Stimulated activated naive CD8-positive, alpha-beta T cell treated with anti-CD3 and anti-CD28 coated beads, Interleukin-15, amount 100 ng/mL, for 72 hours (primary cell): Measurements from ENCODE around the gene C16orf74.

Source experiments
- ATAC-seq: fragments of 150-1000 bp; cut with Tn5 transposase; 2 replicates; pipeline ENCODE4 v1.10.0; 2021; ENCODE audit warnings: mild to moderate bottlenecking, moderate library complexity
- DNase-seq, 2 donors: peaks; one replicate each; pipeline ENCODE4 v3.0.0; 2021 to 2022
- H3K27ac Mint-ChIP-seq, 2 donors: one replicate each; pipeline ENCODE4 v1.8.0; 2022; ENCODE audit warnings: mild to moderate bottlenecking in 2 of 2, mixed read lengths in 2 of 2, moderate library complexity in 2 of 2
- H3K27me3 Mint-ChIP-seq: one replicate; pipeline ENCODE4 v1.8.0; 2022; ENCODE audit warnings: mixed read lengths
- H3K4me1 Mint-ChIP-seq: one replicate; pipeline ENCODE4 v1.8.0; 2022; ENCODE audit warnings: mild to moderate bottlenecking, mixed read lengths
- H3K4me3 Mint-ChIP-seq, 2 donors: one replicate each; pipeline ENCODE4 v1.8.0; 2022; ENCODE audit warnings: mild to moderate bottlenecking in 2 of 2, mixed read lengths in 2 of 2, moderate library complexity in 1 of 2
- H3K9me3 Mint-ChIP-seq, 2 donors: one replicate each; pipeline ENCODE4 v1.8.0; 2022; ENCODE audit warnings: mixed read lengths in 2 of 2

Gene C16orf74

DNA sequence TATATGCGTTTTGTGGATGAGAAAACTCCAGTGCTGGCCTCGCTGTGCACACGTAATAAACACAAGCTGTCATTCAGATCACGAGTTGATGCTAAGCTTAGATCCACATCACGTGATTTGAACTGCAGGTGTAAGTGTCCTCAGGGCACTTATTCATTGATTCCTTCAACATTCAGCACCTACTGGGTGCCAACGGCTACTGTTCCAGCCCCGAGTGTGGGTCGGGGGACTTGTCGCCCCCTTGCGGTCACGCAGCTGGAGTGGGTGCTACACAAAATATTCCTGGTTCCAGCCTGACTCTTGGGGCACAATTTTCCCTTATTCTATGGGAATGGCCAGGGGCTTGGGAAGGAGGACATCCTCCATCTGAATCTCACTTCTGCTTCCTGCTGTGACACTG lies 32.2 kb downstream of the C16orf74 start:
- H3K4me1 Mint-ChIP-seq: peaks cover 27% of the 10 kb centered on the region
- DNase-seq: no peak

DNA sequence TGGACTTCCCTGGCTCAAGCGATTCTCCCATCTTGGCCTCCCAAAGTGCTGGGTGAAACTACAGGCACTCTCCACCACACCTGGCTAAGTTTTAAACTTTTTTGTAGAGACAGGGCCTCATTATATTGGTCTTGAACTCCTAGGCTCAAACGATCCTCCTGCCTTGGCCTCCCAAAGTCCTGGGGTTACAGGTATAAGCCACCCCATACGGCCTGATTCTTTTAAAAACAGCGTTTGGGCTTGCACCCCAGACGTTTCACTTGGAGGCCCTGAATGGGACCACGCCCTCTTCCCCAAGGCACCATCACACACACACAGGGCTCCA lies 32.8 kb downstream of the C16orf74 start:
- H3K27me3 Mint-ChIP-seq: peaks cover 23% of the 10 kb centered on the region
- ATAC-seq (no peak), DNase-seq (no peak)
- peaks cover 27% of the 10 kb centered on the region for H3K4me1 Mint-ChIP-seq
- no peak overlapping the region for H3K4me3 Mint-ChIP-seq
- no peaks in the 10 kb centered on the region for H3K9me3 Mint-ChIP-seq
- no peak overlapping the region for H3K27ac Mint-ChIP-seq

More for the DNA sequence above, 32.2 kb downstream of the C16orf74 start:
- Mint-ChIP-seq H3K9me3 (no peaks in the 10 kb centered on the region), H3K27me3 (peaks cover 23% of the 10 kb centered on the region), H3K27ac (no peak overlapping the region), H3K4me3 (no peak overlapping the region)
- no peak for ATAC-seq

DNA sequence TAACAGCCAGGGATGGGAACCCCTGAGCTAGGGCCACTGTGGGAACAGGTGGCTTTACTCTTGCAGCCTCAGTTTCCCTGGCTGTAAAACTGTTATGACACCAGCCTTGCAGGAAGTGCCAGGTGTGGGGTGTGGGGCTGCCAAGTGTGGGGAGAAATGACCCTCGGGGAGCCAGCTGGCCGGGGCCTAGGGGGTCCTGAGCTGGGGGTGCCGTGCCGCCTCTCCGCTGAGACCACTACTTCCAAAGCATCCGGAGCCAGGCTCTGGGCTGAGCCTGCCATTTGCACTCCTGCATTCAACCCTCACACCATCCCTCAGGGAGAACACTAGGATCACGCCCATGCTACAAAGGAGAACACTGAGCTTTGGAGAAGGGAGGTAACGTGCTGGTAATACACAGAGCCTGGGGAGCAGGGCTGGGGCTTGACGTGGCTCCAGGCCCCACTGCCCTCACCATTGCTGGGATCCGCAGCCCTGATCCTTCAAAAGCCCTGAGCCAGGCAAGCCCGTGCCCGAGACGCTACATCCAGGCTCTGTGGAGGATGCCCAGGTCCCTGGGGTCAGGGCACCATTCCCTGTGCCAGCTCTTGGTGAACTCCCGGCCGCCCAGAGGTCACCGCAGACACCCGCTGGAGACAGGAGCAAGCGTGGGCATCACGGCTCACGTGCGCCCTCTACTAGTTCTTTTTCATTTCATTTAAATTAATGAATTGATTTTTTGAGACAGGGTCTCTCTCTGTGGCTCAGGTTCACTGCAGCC lies 33.3 kb downstream of the C16orf74 start:
- Mint-ChIP-seq H3K27me3 (peaks cover 23% of the 10 kb centered on the region), H3K4me3 (no peak overlapping the region), H3K27ac (no peak overlapping the region), H3K4me1 (peaks cover 27% of the 10 kb centered on the region), H3K9me3 (no peaks in the 10 kb centered on the region)
- DNase-seq: peak; percentile 53 to 55
- peak; percentile 55 for ATAC-seq

DNA sequence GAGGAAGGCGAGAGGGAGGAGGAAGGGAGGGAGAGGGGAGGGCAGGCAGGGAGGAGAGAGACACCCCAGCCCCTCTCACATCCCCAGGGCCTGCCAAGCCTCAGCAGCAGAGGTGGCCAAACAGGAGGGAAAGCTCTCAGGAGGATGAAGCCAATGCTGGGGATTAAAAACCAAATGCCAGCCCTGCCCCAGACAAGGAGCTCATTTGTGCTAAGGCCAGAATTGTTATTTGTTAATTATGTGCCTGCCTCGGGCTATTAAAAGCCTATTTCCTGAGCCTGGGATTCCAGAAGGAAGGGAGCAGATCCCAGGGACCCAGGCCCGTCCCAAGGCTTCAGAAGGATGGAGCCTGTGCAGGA lies 34.2 kb downstream of the C16orf74 start:
- no peak for ATAC-seq
- Mint-ChIP-seq H3K9me3 (peaks cover 4 to 6% of the 10 kb centered on the region in 2 donors), H3K27ac (no peak overlapping the region), H3K4me3 (peak overlapping the region in 1 of 2 donors; percentile 29), H3K4me1 (peaks cover 27% of the 10 kb centered on the region), H3K27me3 (peaks cover 23% of the 10 kb centered on the region)
- DNase-seq: no peak

DNA sequence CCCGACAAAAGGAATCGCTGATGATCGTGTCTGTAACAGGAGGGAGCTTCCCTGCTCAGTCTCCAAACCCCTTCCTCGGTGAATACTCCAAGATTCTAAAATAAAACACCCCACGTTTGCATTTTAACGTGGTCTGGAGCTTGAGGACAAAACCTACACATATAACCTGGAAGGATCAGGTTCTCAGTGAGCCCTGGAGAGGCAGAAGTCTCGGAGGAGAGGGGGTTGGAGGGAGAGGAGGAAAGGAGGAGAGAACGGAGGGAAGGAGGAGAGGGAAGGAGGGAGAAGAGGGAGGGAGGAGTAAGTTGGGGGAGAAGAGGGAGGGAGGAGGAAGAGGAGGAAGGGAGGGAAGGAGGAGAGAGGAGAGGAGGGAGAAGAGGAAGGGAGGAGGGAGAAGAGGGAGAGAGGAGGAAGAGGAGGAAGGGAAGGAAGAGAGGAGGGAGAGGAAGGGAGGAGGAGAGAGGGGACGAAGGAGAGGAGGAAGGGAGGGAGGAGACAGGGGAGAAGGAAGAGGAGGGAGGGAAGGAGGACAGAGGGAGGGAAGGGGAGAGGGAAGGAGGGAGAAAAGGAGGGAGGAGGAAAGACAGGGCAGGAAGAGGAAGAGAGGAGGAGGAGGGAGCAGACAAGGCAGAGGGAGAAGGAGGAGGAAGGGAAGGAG lies 34.7 kb downstream of the C16orf74 start:
- Mint-ChIP-seq H3K27me3 (peaks cover 23% of the 10 kb centered on the region), H3K4me3 (peak overlapping the region in 1 of 2 donors; percentile 52), H3K9me3 (peaks cover 4 to 7% of the 10 kb centered on the region in 2 donors), H3K4me1 (peaks cover 27% of the 10 kb centered on the region), H3K27ac (no peak overlapping the region)
- ATAC-seq: no peak
- DNase-seq: no peak

DNA sequence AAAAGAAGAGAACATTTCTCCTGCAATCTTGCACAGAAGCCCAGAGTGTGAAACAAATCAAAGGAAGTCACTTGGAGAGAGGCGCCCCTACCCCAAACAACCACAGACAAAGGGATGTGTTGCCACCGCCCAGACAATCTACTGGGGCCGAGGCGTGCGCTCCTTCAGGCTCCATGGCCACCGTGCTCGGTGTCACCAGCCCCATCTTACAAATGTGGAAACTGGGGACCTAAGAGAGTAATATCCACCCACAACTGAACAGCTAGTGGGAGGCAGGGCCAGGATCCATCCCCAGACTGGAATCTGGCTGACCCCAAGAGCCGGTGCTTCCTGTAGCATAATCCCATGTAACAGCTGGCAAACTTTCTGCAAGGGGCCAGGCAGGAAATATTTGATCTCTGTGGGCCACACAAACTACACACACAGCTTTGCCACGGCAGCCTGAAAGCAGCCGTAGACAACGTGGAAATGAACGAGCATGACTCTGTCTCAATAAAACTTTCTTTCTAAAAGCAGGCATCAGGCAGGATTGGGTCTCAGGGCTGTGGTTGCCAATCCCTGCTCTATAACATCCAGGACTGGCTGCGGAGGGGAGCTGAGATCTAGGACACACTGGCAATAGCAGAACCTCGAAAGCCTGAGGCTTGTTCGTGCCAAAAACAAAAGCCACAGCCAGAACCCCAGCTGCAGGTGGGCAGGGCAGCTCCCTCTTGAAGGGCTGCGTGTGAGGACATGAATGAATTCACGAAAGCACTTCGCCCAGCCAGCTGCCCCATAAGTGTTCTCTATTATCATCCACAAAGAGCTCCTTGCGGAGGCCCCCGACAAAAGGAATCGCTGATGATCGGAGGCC lies 35.5 kb downstream of the C16orf74 start:
- peaks cover 23% of the 10 kb centered on the region for H3K27me3 Mint-ChIP-seq
- peaks cover 4 to 7% of the 10 kb centered on the region in 2 donors for H3K9me3 Mint-ChIP-seq
- no peak overlapping the region for H3K27ac Mint-ChIP-seq
- peaks cover 27% of the 10 kb centered on the region for H3K4me1 Mint-ChIP-seq
- DNase-seq (no peak), ATAC-seq (no peak)
- H3K4me3 Mint-ChIP-seq: peak overlapping the region; percentile 1 to 52

DNA sequence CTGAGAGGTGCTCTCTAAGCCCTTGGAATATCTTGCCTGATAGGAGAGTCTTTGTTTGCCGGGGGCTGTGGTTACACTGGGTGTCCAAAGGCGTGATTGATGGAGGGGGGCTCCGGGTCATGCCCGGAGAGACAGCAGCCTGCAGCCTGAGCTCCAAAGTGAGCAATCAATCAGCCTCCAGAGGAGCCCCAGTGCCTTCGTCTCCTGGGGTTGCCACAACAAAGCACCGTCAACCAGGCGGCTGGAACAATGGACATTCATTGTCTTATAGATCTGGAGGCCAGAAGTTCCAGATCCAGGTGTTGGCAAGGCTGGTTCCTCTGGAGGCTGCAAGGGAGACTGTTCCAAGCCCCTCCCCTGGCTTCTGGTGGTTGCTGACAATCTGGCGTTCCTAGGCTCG lies 38.1 kb downstream of the C16orf74 start:
- DNase-seq (no peak), ATAC-seq (no peak)
- Mint-ChIP-seq H3K27me3 (peaks cover 21% of the 10 kb centered on the region), H3K4me3 (no peak overlapping the region), H3K4me1 (peaks cover 21% of the 10 kb centered on the region), H3K9me3 (peaks cover 4 to 7% of the 10 kb centered on the region in 2 donors), H3K27ac (no peak overlapping the region)

DNA sequence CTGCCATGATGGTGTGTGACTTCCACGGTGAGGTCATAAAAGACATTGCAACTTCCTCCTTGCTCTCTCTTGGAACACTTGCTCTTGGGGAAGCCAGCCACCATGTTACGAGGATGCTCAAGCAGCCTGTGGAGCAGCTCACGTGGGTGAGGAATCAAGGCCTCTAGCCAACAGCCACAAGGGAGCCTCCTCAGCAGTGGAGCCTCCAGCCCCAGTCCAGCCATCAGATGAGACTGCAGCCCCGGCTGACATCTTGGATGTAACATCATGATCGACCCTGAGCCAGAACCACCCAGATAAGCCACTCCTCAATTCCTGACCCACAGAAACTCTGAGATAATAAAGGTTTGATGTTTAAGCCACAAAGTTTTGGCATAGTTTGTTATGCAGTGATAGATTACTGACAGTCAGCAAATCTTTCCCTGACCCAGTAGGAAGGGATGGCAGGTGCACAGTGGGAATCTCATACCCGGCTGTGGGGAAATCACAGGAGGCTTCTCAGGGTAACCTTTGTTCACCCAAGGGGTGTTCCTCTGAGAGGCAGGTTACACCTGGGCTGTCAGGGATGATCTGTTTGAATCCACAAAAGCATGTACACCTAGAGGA lies 38.8 kb downstream of the C16orf74 start:
- Mint-ChIP-seq H3K4me1 (peaks cover 18% of the 10 kb centered on the region), H3K9me3 (peaks cover 4 to 7% of the 10 kb centered on the region in 2 donors), H3K27ac (no peak overlapping the region), H3K4me3 (no peak overlapping the region), H3K27me3 (peaks cover 17% of the 10 kb centered on the region)
- no peak for ATAC-seq
- DNase-seq: no peak

DNA sequence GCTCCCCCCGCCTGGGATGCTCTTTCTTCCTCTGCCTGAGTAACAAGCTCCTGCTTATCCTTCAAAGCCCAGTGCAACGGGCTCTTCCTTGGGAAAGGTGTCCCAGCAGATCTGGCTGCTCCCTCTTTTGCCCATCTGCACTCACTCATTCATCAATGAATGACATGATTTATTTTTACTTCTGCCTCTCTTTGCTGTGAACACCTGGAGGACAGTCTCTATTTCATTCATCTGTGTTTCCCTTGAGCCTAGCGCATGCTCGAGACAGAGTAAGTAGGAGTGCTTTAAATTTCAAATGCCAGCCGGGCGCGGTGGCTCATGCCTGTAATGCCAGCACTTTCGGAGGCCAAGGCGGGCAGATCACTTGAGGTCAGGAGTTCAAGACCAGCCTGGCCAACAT lies 40.2 kb downstream of the C16orf74 start:
- no peak overlapping the region for H3K27ac Mint-ChIP-seq
- H3K4me3 Mint-ChIP-seq: no peak overlapping the region

DNA sequence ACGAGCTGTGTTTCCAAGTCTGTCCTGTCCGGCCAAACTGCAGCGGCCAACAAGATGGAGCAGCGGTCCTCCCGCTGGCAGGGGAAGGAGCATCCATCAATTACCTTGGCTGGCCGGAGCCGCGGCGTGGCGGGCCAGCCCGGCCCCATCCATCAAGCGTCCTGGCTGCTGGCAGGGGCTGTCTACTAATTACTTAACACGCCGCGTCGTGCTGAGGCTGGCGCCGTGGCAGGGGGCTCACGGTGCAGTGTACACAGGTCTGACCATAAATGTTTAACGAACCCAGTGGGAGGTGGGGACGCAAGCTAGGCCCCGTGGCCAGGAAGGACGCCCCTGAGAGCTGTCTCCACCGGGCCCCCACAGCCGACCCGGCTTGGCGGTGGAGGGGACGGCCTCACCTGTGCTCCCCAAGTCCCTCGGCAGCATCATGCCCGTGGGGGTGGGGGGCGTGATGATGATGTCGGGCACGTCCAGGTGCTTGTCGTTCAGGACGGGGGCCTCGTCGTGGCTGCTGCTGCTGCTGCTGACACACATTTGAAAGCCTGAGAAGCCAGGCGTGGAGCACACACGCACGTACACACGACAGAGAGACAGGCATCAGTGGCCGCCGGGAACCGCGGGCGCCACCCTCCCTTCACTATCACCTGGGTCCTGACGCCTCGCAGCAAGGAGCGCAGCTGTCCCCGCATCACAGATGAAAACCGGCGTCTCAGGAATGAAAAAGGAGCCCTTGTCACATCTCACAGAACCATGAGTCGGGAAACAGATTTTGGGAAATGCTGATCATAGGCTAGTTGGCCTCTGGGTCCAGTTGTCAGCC lies 40.9 kb downstream of the C16orf74 start:
- Mint-ChIP-seq H3K27me3 (no peaks in the 10 kb centered on the region), H3K4me3 (no peak overlapping the region), H3K27ac (no peak overlapping the region), H3K9me3 (peaks cover 4 to 7% of the 10 kb centered on the region in 2 donors), H3K4me1 (peaks cover 2% of the 10 kb centered on the region)
- DNase-seq: no peak
- ATAC-seq: peak; percentile 28

More for the DNA sequence above, 40.2 kb downstream of the C16orf74 start:
- Mint-ChIP-seq H3K9me3 (peaks cover 4 to 7% of the 10 kb centered on the region in 2 donors), H3K4me1 (peaks cover 9% of the 10 kb centered on the region), H3K27me3 (peaks cover 6% of the 10 kb centered on the region)
- no peak for ATAC-seq
- no peak for DNase-seq

DNA sequence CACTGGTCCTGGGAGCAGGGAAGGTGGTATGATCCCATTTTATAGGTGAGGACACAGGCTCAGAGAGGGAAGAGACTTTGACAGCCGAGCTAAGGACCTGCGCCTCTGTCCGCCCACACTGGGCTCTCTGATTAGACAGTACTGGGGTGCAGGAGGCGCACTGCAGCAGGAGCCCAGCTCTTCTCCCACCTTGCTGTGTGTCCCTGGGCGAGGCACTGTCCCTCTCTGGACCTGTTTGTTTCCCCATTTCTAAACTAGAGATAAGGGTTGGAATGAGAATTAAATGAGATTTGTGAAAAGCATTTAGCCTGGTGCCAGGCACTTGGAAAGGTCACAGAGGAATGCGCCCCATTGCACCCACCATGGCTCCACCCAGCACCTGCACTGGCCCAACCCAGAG lies 42.6 kb downstream of the C16orf74 start:
- no peaks in the 10 kb centered on the region for H3K4me1 Mint-ChIP-seq
- no peak overlapping the region for H3K4me3 Mint-ChIP-seq
- DNase-seq: no peak
- no peak for ATAC-seq
- H3K27ac Mint-ChIP-seq: no peak overlapping the region
- H3K27me3 Mint-ChIP-seq: no peaks in the 10 kb centered on the region
- H3K9me3 Mint-ChIP-seq: peaks cover 4 to 7% of the 10 kb centered on the region in 2 donors

DNA sequence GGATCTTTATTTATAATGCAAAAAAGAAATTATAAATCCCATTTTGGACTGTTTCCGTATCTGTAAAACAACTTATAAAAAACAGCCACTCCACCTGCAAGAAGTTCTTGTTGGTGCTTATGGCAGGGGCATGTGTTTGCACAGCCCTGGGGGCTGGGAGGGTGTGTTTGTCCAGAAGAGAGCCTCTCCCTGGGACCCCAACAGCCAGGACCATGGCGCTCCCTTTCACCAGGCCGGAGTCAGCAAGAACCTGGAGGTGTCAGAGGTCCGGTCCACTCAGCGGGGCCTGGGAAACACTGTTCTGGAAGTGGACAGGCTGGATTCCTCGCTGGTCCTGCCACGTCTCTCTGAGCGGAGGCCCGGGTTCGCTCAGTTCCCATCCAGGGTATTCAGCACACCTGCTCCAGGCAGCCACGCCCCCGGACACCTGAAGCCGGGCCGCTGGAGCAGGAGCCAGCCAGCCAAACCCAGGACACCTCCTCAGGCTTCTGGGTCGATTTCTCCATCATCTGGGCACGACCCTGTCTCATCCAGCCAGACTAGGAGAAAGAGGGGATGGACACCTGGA lies 43.3 kb downstream of the C16orf74 start:
- Mint-ChIP-seq H3K27me3 (no peaks in the 10 kb centered on the region), H3K9me3 (peaks cover 4 to 7% of the 10 kb centered on the region in 2 donors), H3K27ac (no peak overlapping the region), H3K4me3 (no peak overlapping the region), H3K4me1 (no peaks in the 10 kb centered on the region)
- ATAC-seq: no peak
- DNase-seq: no peak

DNA sequence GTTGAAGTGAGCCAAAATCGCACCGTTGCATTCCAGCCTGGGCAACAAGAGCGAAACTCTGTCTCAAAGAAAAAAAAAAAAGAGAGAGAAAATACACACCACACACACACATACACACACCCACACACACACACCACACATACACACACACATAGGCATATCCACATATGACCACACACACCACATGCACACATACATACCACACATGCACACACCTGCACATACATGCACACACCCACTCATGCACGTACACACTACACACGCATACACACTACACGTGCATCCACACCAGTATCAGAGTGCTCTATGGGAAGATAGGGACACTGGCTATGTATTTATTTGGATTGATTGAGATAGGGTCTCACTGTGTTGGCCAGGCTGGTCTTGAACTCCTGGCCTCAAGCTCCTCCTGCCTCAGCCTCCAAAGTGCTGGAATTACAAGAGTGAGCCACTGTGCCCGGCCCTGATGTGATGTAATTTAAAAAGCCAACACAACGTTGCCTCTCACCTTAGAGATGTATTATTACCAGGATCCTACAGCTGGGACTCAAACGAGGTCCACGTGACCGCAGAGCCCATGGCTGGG lies 44.4 kb downstream of the C16orf74 start:
- no peak for ATAC-seq

More for the DNA sequence above, 44.4 kb downstream of the C16orf74 start:
- Mint-ChIP-seq H3K27ac (no peak overlapping the region), H3K27me3 (no peaks in the 10 kb centered on the region), H3K4me1 (no peaks in the 10 kb centered on the region), H3K4me3 (no peak overlapping the region), H3K9me3 (no peaks in the 10 kb centered on the region)
- DNase-seq: no peak
